H1 (cell line): ENCODE data around the gene RSKR. TPM values are rescaled to one million over a fixed set of nuclear protein-coding genes. Genes with fewer than 3 reads are reported as not detected.

ENCODE experiments used
- ATF2 ChIP-seq: IDR thresholded peaks from 2 replicates; pipeline ENCODE4 v1.6.1; 2012; ENCODE audit warnings: low read length, inconsistent platforms
- ATF3 ChIP-seq: IDR thresholded peaks from 2 replicates; pipeline ENCODE4 v1.6.1; 2011; ENCODE audit warnings: low read depth, mild to moderate bottlenecking, low read length; ENCODE audit not compliant: insufficient read depth
- BRCA1 ChIP-seq: IDR thresholded peaks from 2 replicates; pipeline ENCODE4 v1.6.1; 2012; ENCODE audit warnings: low read depth, low read length, improper control_type of control experiment
- EZH2 ChIP-seq: fragments of 200-600 bp; sonication (generic); IDR thresholded peaks from 2 replicates; pipeline ENCODE4 v1.7.1; 2012; ENCODE audit warnings: low read depth, mild to moderate bottlenecking, moderate library complexity, low read length, inconsistent platforms; ENCODE audit not compliant: severe bottlenecking
- KDM5A ChIP-seq: fragments of 200-600 bp; IDR thresholded peaks from 2 replicates; pipeline ENCODE4 v1.7.1; 2012; ENCODE audit warnings: mild to moderate bottlenecking, low read length, inconsistent platforms, mixed read lengths
- TEAD4 ChIP-seq: IDR thresholded peaks from 2 replicates; pipeline ENCODE4 v1.6.1; 2012; ENCODE audit warnings: low read depth, low read length, inconsistent platforms, mixed read lengths
- USF2 ChIP-seq: IDR thresholded peaks from 2 replicates; pipeline ENCODE4 v1.6.1; 2011; ENCODE audit warnings: low read length, improper control_type of control experiment
- polyA plus RNA-seq, 7 experiments: library from polyadenylated mRNA; depleted of rRNA in 3 of 7; stranded (reverse) in 5 of 7; unstranded in 2 of 7; fragments of >200 nt in 5 of 7; fragments of 200-250 nt in 2 of 7; gene quantifications; 1 replicate in 5 of 7; 2 replicates in 1 of 7; 4 replicates in 1 of 7; pipeline versions ENCODE4 v1.2.1 to v1.2.3, GENCODE V29; 2011 to 2013; ENCODE audit warnings: missing spikeins in 2 of 7, mixed read lengths in 2 of 7
- total RNA-seq: library from RNA; stranded (reverse); fragmentation: NEBNext Ultra II Directional; extraction: Animal tissue kit (Norgen Biotek cat#: 25700); gene quantifications from 2 replicates; pipeline ENCODE4 v1.2.1, GENCODE V29; 2021

RSKR gene
- total and polyA plus RNA-seq, 2 of the 8 experiments (the other 6 are each of a cell fraction or from before 2014, with no cell fraction given) = 24.1 to 28.5 TPM

DNA sequence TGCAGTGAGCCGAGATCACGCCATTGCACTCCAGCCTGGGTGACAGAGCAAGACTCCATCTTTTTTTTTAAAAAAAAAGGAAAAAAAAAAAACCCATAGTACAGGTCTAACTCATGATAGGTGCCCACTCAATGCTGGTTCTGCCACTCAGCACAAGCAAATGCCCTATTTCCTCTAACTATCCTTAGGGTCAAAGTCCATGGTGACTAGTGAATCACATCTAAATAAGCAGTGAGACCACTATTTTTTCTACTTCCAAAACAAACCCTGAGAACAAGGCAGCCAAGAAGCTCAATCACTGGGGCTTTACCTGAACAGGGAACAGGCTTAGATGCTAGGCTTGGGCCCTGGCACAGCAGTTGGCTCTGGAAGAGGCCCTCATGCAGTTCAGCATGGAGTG is 27.6 kb upstream of the RSKR start (continued):
- TF ChIP-seq ATF2 (no peak), TEAD4 (no peak), BRCA1 (no peak), EZH2 (no peak), USF2 (no peak), ATF3 (no peak), KDM5A (no peak)
